ENCODE results near the gene GDA.

DNA sequence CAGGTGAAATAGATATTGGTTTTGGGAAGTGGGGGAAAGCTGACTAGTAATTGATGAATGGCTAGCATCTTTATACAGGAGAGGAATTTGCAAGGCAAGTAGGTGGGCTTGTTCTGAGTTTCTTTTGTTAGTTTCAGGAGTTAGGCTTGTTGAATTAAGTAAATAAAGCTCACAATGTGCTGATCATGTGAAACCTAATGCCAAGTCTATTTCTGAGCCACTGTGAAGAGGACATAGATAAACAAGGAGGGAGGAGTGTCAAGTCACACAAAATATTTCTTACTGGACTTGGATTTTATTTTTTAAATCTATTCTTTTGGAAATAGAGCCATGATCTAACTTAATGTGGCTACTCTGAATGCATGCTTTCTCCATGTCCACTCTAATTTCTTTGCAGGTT is 19.9 kb downstream of the GDA start:
- TF ChIP-seq, protein P1, sequence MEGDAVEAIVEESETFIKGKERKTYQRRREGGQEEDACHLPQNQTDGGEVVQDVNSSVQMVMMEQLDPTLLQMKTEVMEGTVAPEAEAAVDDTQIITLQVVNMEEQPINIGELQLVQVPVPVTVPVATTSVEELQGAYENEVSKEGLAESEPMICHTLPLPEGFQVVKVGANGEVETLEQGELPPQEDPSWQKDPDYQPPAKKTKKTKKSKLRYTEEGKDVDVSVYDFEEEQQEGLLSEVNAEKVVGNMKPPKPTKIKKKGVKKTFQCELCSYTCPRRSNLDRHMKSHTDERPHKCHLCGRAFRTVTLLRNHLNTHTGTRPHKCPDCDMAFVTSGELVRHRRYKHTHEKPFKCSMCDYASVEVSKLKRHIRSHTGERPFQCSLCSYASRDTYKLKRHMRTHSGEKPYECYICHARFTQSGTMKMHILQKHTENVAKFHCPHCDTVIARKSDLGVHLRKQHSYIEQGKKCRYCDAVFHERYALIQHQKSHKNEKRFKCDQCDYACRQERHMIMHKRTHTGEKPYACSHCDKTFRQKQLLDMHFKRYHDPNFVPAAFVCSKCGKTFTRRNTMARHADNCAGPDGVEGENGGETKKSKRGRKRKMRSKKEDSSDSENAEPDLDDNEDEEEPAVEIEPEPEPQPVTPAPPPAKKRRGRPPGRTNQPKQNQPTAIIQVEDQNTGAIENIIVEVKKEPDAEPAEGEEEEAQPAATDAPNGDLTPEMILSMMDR (IDR thresholded peaks at IDR 0.05), result no peak
- TF ChIP-seq EZH2 (IDR thresholded peaks at IDR 0.05), result no peak
- TF ChIP-seq EZH2phosphoT487 (IDR thresholded peaks at IDR 0.05), result no peak

All from neural progenitor cell (in vitro differentiated cells).